HG03025 (cell line): ENCODE data around the gene RAB24.

ENCODE experiments used
- ATAC-seq: cut with Tn5 transposase; IDR thresholded peaks from one replicate; pipeline ENCODE4 v1.9.1; 2021; ENCODE audit warnings: mild to moderate bottlenecking, moderate library complexity; ENCODE audit not compliant: unreplicated experiment, low FRiP score

RAB24 gene

GRCh38 chr5:177333420-177334154, 30.1 kb upstream of the RAB24 start:
- no peak for ATAC-seq

GRCh38 chr5:177332896-177333260, 29.4 kb upstream of the RAB24 start:
- ATAC-seq = no peak

GRCh38 chr5:177332031-177332895, 28.7 kb upstream of the RAB24 start:
- ATAC-seq = no peak

GRCh38 chr5:177330991-177331842, 27.7 kb upstream of the RAB24 start:
- no peak for ATAC-seq

- no peak for ATAC-seq
Measured at GRCh38 chr5:177329883-177330282, 26.4 kb upstream of the RAB24 start.

- ATAC-seq = no peak
Measured at GRCh38 chr5:177328545-177329231, 25.2 kb upstream of the RAB24 start.

- ATAC-seq = no peak
Measured at GRCh38 chr5:177327539-177328522, 24.3 kb upstream of the RAB24 start.

GRCh38 chr5:177325868-177326381, 22.4 kb upstream of the RAB24 start:
- ATAC-seq = no peak

GRCh38 chr5:177320879-177321278, 17.4 kb upstream of the RAB24 start:
- ATAC-seq = no peak

GRCh38 chr5:177319913-177320588, 16.5 kb upstream of the RAB24 start:
- ATAC-seq = no peak

GRCh38 chr5:177317959-177318377, 14.4 kb upstream of the RAB24 start:
- no peak for ATAC-seq

GRCh38 chr5:177316005-177316404, 12.5 kb upstream of the RAB24 start:
- no peak for ATAC-seq

- no peak for ATAC-seq
Measured at GRCh38 chr5:177315411-177315810, 11.9 kb upstream of the RAB24 start.

GRCh38 chr5:177314376-177315342, 11.1 kb upstream of the RAB24 start:
- ATAC-seq = no peak

- no peak for ATAC-seq
Measured at GRCh38 chr5:177313561-177314259, 10.2 kb upstream of the RAB24 start.

- peak; percentile 26 for ATAC-seq
Measured at GRCh38 chr5:177312649-177313181, 9.2 kb upstream of the RAB24 start.
